ENCODE data around the gene RMI2.
A peak's percentile ranks its signal among the peaks of the same experiment; 100 is the strongest.
"Not testable (repeated sequence)": the region's sequence is repeated elsewhere in the genome, so short reads cannot be mapped to it uniquely, and the experiment has no call there.

RMI2 gene

DNA sequence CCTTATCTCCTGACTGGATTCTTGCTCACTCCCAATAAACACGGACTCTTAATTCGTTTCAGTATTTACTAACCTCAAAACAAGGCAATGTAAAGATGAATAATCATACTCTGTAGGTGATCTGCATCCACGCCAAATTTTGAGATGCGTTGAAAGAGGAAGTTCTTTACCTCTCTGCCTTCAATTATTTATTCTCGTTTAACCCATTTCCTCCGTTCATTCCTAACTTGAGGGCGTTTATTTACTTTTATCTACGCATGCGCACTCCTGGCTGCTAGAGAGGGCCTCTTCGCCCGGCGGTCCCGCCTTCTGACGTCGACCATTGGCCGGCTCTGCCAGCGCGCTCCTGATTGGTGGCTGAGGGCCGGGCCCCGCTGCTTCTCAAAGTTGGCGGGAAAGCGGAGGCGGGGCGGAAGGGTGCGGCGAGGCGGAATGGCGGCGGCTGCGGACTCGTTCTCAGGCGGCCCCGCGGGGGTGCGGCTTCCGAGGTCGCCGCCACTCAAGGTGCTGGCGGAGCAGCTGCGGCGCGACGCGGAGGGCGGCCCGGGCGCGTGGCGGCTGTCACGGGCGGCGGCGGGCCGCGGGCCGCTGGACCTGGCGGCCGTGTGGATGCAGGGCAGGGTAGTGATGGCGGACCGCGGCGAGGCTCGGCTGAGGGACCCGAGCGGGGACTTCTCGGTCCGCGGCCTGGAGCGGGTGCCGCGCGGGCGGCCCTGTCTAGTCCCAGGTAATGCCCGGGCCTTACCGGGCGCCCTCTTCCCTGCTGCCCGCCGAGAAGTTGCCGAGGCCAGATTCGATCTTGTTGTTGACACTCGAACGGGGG lies at the start of gene RMI2:
TSS of gene RMI2 (plus strand) at position 420 of the 823 bp plus-strand sequence. CDS start at position 433, 13 bp downstream.
- peak; percentile 93 for DNase-seq (ENCODE audit: low read depth)

- no peak for DNase-seq (ENCODE audit: low read depth)
Observed at GRCh38 chr16:11295672-11296071, 49.6 kb upstream of the RMI2 start.

DNA sequence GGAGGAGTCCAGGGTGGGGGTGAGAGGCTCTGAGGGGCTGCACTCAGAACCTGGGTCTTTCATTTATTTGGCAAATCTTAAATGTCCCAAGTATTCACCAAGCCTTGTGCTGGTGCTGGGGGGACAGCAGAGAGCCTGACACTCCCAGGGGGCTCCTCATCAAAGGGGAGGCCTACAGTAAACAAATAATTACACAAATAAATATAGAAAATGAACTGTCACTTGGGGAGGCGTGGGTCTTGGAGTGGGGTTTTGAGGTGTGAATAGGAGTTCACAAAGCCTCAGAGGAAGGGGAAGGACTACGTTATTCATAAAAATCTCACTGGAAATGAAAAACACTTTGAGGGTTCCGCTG lies 48.9 kb upstream of the RMI2 start:
- DNase-seq (ENCODE audit: low read depth), result no peak

- DNase-seq (ENCODE audit: low read depth), result no peak
Observed at GRCh38 chr16:11296706-11297491, 48.4 kb upstream of the RMI2 start.

DNA sequence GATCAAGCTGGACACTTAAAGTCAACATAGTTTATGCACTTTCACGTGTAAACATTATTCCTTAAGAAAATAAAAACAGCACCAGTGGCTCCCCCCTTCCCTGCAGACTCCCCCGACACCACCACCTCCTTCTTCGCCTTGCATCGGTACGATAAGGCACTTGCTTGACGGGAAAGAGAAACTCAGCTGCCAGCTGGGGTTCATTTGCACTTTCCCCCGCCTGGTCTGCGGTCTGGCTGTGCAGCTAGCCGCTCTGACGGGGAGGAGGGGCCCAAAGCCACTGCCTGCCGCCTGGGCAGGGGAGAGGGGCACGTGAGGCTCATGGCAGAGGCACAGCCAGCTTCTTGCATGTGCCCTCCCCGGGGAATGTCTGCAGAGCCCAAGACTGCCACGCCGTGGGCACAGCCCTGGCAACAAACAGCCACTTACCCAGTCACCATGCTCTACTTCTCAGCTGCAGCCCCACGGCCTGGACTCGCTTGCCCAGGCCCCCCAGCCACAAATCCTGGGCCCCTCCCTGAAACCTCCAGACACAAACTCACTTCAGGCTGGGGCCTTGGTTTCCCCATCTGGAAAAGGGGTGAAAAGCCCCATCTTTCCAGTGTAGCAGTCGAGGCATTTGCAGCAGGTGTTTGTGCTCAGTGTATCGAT lies 47.6 kb upstream of the RMI2 start:
- DNase-seq (ENCODE audit: low read depth), result peak; percentile 39

GRCh38 chr16:11298143-11298900 lies 46.9 kb upstream of the RMI2 start:
- DNase-seq (ENCODE audit: low read depth), result no peak

- DNase-seq (ENCODE audit: low read depth), result not testable (repeated sequence)
Observed at GRCh38 chr16:11298950-11299547, 46.2 kb upstream of the RMI2 start.

DNA sequence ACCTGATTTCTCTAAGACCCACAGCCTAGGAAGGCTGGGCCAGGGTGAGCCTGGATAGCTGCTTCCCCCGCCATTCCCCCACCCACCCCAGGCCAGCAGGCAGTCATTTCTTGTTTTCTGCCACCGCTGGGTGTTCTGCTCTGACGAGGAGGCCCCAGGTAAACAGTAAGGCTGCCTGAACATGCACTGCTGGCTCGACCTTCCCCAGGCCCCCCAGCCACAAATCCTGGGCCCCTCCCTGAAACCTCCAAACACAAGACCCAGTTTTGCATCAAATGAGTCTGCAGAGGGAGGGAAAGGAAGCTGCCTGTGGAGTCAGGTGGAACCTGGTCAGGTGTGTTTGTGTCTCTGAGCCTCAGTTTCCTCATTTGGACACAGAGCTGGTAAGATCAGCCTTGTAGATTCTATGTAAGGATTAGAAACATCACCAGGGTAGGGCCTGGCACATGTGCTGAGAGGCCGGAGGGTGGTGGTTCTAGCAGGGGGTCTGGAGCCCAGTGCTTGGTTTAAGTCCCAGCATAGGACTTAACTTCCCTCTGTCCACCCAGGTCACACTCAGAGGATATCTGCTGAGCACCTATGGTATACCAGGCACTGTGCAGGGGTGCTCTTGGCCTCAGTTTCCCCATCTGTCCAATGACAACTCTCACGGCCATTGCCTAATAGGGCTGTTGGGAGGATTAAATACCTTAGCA lies 45.2 kb upstream of the RMI2 start:
- DNase-seq (ENCODE audit: low read depth), result no peak

- no peak for DNase-seq (ENCODE audit: low read depth)
Observed at GRCh38 chr16:11300560-11300892, 44.7 kb upstream of the RMI2 start.

DNA sequence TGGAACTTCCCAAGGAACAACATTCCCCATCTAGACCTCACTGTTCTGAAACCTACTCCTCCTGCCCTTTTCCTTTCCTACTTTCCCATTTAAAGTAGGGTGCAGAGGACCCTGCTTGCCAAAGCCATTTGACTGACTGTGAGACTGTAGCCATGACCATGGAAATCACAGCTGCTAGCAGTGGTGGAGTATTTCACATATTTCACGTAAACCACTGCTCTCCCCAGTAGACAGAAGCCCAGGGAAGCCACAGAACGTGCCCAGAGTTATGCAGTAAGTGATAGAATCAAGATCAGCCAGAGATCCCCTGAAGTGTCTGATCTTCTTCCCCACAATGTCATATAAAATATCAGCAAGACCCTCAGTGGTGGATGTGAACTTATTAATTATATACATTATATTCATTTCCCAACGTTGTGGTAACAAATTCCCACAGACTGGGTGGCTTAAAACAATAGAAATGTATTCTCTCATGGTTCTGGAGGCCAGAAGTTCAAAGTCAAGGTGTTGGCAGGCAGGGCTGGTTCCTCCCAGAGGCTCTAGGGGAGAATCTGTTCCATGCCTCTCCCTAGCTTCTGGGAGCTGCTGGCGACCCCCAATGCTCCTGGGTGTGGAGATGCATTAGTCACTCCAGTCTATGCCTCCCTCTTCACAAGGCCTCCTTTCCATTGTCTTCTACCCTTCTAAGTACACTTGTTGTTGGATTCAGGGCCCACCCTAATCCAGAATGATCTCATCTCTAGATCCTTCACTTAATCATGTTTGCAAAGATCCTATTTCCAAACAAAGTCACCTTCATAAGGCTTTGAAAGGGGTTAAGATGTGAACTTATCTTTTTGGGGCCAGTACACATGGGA lies 43.4 kb upstream of the RMI2 start:
- DNase-seq (ENCODE audit: low read depth), result no peak

GRCh38 chr16:11302977-11303376 lies 42.3 kb upstream of the RMI2 start:
- DNase-seq (ENCODE audit: low read depth), result no peak

DNA sequence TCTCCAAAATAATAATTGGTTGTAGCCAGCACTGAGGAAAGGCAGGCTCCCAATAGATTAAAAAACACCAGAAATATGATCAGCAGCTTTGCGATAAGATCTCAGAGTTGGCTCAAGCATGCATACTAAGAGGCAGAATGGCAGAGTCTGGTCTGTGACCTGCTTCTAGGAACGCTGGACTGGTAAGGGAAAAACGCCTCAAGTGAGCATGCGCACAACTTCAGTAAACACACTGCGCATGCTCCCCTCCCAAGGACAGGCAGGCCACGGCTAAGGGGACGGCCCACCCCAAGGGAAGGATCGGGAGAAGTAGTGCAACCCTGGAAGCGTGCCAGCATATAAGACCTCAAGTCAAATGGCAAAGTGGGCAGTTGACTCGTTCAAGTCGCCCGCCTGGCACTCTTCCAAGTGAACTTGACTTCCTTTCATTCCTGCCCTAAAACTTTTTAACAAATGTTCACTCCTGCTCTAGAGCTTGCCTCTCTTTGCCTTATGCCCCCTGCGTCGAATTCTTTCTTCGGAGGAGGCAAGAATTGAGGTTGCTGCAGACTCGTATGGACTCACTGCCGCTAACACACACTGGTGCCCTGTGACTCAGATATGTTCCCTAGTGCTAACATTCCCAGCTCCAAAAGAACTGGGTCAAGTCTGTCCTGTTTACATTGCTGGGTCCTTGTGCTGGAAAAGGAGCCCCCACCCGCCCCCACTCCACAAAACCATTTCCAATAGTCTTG lies 41.7 kb upstream of the RMI2 start:
- no peak for DNase-seq (ENCODE audit: low read depth)

- no peak for DNase-seq (ENCODE audit: low read depth)
Observed at GRCh38 chr16:11306381-11306780, 38.9 kb upstream of the RMI2 start.

DNA sequence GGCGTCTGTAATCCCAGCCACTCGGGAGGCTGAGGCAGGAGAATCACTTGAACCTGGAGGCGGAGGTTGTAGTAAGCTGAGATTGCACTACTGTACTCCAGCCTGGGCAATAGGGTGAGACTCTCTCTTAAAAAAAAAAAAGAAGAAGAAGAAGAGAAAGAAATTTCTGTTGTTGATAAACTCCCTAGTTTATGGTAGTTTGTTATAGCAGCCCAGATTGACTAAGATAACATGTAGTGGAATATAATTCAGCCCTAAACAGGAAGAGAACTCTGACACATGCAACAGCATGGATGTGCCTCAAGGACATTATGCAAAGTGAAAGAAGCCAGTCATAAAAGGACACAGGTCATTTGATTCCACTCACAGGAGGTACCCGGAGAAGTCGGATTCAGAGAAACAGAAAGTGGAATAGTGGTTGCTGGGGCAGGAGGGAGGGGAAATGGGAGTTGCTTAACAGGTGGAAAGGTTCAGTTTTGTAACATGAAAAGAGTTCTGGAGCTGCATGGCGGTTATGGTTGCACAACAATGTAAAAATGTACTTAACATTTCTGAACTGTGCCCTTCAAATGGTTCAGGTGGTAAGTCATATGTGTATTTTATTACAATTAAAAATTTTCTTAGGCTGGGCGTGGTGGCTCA lies 38.1 kb upstream of the RMI2 start:
- DNase-seq (ENCODE audit: low read depth), result no peak

DNA sequence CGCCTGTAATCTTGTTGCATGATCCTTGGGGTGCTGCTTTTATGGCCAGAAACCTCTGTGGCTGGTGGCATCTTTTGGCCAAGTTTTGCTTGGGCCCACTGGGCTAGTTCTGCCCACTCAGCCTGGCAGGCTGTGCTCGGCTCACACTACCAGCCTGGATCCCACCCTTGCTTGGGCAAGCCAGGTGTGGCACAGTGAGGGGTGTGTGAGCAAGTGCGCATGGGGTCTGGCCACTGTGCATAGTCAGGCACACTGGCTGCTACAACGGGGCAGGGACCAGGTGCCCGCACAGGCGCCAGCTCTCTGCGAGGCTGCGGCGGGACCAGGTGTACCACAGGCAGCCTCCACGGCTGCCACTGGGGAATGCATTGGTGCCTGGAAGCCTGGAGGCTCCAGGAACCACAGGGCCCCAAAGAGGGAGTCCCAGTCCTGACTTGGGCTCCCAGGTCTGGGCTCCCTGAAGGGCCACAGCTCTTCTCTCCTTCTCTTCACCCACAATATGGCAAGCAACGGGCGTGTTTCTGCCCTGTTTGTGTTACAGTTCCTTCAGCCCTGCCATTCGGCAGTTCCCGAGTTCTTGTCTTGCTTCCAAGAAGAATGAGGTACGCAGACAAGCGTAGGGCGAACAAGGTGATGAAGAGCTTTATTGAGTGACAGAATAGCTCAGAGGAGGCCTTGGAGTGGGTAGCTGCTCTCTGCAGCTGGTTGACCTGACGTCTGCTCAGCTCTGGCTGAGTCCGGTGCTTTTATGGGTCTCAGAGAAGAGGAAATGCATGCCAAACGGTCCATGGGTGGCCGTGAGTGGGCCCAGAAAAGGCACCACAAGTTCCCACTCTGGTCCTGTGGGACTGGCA lies 37.4 kb upstream of the RMI2 start:
- no peak for DNase-seq (ENCODE audit: low read depth)

DNA sequence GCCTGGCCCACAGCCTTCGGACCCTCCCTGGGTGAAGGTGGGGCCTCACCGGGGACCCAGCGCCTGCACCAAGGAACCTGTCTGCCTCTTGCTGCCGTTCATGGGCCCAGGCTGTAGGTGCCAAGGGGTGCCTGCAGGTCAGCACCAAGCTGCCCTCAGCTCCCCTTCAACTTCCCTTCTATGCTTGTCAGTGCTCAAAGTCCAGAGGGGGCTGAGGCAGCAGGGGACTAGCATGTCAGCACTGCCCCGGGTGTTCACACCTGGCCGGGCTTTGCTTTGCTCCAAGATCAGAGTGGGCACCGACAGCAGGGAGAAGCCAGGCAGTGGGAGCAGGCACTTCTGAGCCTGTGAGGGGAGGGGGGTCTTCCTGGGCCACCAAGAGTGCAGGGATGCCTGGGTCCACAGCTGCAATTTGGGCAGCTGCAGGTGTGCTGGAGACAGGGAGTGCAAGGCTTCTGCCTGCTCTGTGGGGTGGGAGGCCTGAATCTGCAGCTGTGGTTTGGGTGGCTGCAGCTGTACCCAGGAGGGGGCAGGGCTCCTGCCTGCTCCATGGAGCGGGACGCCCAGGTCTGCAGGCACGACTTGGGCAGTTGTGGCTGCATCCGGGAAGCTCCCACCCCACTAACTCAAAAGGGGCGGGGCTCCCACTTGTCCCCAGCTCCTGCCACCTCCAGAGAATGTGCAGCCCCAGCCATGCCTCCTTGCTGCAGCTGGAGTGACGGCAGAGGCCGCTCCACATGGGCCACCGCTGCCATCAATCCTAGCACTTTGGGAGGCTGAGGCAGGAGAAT lies 36.6 kb upstream of the RMI2 start:
- no peak for DNase-seq (ENCODE audit: low read depth)

GRCh38 chr16:11309895-11310633 lies 35.2 kb upstream of the RMI2 start:
- no peak for DNase-seq (ENCODE audit: low read depth)

All from activated T-helper 9 cell treated with anti-CD3 and anti-CD28 coated beads, Interleukin-2, amount 50 U/mL, for 16 hours (primary cell).